GM21447 (cell line): ENCODE results near the gene SLC16A9.
A peak's percentile ranks its signal among the peaks of the same experiment; 100 is the strongest.
"Not testable (repeated sequence)": the region's sequence is repeated elsewhere in the genome, so short reads cannot be mapped to it uniquely, and the experiment has no call there.

Source experiments
- ATAC-seq: cut with Tn5 transposase; IDR thresholded peaks from one replicate; pipeline ENCODE4 v1.9.1; 2021; ENCODE audit not compliant: unreplicated experiment

Gene SLC16A9

DNA sequence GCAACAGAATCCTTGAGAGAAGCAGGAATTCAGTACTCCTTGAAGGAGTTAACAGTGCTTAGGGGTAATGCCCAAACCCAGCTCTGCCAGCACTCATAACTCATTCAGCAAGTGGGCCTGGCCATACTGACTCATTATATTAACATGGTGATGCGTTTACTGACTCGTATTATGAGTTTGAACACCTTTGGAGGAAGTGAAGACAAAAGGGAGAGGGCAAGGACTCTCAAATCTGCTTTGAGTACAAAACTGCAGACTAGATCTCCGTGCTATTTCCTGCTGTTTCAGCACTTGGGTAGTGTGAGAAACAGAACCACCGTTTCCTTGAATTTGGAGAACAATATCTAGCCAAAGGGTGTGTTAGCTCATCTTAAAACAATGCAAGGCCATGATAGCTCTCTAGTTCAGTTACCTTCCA lies 30.8 kb downstream of the SLC16A9 start:
- peak; percentile 52 for ATAC-seq

DNA sequence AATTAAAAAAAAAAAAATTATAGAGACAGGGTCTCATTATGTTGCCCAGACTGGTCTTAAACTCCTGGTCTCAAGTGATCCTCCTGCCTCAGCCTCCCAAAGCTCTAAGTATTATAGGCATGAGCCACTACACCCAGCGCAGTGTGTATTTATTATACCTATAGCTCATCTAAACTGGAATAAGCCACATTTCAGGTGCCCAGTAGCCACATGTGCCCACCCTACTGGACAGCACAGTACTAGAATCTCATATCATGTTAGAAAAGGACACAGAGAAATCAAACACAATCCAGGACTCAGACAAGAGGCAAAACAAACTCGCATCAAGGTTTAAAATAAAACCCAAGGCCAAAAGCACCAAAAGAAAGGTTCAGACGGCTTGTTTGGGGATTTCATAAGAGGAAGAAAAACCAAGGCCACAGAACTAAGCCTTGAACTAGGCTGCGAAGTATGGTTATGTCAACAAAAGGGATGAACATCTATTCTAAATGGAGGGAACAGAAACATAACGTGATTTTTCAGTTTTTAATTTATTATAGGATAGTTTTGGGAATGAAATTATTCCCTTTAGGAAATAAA lies 32.3 kb downstream of the SLC16A9 start:
- no peak for ATAC-seq

DNA sequence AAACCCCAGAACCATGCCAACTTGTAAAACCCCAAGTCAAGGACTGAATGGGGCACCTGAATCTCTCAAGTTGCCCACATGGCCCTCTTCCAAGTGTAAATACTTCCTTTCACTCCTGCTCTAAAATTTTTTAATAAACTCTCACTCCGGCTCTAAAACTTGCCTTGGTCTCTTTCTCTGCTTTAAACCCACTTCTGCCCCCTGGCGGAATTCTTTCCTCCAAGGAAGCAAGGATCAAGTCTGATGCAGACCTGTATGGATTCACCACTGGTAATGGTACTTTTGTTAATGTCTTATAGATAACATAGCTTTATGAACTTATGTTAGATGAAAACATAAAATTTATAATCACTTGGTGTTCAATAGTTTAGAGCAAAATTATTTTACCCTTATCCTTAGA lies 33.8 kb downstream of the SLC16A9 start:
- ATAC-seq = no peak

DNA sequence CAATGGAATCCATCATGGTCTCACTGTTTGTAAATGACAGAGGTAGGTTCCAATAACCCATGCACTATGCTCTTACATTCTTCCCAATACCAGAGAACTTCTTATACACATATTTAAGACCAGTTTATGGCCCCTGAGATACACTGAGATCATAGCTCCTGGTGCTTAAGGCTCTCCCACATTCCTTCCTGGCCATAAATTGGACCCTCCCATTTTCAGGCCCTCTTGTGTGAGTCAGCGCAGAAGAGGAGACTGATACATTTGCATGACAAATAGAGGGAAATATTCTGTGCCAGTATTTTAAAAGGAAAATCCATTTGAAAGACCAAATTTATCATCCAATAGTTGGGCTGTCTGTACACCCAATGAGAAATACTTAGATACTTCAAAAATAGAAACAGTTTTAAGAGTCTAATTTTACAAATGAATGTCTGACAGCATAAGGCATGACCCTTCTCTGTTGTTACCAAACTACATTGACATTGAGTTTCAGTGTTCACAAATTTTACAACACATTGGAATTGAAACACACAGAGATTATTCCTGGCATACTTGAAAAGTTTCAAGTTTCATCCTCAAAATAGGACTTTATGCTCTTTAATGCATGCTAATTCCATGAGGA lies 35.3 kb downstream of the SLC16A9 start:
- no peak for ATAC-seq

DNA sequence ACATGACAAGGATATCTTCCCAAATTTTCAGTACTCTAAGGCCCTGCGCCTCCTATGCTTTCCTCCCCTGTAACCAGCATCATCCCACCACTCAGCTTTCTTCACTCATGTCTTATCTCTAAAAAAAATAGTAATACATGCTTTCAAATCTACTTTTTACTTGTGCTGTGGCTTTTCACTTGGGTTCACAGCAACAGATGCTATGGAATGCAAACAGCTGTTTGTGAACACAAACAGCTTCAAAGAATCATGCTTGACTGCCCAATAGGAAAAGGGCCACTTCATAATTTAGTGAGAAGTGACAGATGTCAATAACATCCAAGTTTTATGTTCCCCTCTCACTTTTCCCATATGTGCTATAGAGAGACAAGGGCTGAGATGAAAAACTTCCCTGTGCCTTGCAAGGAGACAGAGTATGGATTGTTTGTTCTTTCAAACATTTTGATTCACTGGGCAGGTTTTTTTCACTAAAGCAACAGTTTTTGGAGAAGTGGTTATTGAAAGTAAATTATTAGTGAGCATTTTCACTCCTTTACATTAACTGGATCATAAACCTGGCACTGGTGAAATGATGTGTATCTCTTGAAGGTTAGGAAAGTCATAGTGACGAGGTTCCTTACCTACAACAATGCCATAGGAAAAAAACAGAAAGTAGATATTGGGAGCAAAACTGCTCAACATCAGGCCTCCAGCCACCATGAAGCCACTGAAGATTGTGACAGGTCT lies 37.3 kb downstream of the SLC16A9 start:
- peak; percentile 72 for ATAC-seq

DNA sequence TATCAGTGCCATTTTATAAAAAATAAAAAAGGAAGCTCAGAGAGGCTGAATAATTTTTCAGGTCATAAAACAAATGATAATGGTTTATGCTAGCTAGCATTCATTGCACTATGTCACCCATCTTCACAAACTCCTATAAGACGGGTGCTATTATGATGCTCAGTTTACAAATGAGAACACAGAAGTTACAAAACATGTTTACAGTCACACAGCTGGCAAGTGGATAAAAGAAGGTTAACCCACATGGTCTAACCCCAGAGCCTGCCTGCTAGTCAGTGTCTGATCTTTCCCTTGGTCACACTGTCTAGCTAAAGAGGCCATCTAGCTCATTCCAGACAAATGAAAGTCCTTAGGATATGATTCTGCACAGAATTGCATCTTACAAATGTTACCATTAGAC lies 39.4 kb downstream of the SLC16A9 start:
- no peak for ATAC-seq

DNA sequence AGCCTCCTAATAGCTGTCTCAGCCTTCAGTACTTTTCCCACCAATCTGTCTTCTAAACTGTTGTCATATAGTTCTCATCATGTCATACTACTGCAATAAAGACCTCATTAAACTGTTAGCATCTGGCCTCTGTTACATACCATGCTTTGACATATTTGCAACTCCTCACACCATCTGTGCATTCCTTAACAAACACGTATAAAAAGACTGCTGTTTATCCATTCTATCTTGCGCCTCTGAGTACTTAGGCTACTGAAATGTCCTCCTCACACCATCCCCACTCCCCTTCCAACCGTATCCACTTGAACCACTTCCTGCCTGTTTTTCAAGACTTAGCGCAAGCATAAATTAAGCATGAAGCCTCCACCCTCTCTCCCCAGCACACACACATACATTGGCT lies 41.6 kb downstream of the SLC16A9 start:
- no peak for ATAC-seq

DNA sequence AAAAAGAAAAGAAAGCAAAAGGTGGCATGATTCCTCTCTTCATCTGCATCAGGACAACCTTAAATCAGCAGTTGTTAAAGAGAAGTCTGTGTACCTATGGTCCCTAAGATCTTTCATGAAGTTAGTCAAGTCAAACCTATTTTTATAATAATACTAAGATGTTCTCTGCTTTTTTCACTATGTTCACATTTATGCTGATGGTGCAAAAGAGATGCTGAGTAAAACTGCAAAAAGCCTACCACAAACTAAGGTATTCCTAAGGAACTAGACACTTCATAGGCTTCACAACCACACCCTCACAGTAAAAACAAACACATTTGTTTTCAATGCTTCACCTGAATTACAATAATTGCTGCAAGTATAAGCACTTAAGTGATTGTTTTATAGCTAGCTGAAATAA lies 43.3 kb downstream of the SLC16A9 start:
- no peak for ATAC-seq

DNA sequence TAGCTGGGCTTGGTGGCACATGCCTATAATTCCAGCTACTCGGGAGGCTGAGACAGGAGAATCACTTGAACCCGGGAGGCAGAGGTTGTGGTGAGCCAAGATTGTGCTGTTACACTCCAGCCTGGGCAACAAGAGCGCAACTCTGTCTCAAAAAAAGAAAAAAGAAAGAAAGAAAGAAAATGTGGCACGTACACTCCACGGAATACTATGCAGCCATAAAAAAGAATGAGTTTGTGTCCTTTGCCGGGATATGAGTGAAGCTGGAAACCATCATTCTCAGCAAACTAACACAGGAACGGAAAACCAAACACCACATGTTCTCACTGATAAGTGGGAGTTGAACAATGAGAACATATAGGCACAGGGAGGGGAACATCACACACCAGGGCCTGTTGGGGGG lies 46.4 kb downstream of the SLC16A9 start:
- not testable (repeated sequence) for ATAC-seq

DNA sequence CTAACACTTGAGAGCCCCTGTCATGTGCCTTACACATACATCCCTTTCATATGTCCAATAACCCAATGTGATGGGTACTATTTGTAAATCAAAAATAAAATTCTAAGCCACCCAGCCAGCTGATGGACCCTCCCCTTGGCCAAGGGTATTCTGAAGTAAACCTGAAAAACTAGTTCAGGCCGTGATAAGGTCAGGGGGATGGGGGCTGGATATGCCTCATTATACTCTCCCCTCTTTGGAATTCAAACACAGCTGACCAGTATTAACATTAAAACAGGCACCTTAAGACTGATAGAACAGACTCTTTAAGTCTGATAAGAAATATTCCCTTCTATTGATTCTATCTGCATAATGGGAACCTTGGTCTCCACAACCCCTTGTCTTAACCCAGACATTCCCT lies 51.9 kb downstream of the SLC16A9 start:
- no peak for ATAC-seq

DNA sequence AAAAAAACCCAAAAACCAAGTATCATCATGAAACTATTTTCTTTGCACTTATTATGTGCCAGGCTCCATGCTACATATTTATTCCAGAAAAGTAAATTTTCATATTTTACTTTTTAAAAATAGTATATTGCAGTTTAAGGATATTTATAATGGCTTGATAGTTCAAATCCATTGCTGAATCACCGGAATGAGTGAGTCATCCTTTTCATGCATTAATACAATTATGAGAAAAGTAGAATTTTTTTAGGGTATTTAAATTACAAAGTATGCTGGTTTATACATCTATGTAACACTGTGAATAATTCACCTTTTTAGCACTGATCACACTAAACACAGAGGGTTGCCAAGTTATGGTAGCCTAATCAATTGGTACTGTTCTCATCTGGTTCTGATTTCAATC lies 54.3 kb downstream of the SLC16A9 start:
- ATAC-seq = no peak

DNA sequence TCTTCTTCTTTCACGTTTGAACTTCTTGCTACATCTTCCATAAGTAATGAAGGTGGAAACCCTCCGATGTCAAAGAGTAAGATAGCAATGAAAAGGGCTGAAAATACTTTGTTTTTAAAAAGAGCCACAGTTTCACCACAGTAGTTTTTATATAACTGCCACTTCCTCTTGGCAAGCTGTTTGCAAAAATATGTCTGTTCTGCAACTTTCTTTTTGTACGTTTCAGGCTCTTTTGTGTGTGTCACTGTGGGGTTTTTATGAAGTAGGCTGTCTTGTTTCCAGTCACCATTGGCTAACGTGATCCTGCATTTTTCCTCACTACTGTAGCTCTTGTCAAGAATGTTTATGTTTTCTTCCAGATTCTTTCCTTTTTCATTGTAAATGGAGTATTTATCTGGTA lies 55.6 kb downstream of the SLC16A9 start:
- no peak for ATAC-seq

DNA sequence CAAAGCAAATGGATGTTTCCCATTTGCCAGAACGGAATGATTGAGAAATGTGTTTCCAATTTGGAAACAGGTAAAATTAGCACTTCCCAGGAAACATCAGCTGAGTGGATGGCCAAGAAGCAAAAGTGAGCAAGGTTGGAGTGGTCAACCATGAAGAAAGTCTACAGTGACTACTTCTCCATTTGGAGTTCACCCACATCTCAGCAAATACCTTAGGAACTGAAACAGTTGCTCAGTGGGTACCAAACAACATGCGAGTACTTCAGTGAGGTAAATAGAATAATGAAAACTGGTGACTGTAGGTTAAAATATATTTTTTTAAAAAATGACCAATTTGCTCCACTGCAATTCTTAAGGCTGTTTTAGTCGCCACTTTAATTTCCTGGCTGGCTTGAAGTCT lies 57.7 kb downstream of the SLC16A9 start:
- ATAC-seq = no peak

DNA sequence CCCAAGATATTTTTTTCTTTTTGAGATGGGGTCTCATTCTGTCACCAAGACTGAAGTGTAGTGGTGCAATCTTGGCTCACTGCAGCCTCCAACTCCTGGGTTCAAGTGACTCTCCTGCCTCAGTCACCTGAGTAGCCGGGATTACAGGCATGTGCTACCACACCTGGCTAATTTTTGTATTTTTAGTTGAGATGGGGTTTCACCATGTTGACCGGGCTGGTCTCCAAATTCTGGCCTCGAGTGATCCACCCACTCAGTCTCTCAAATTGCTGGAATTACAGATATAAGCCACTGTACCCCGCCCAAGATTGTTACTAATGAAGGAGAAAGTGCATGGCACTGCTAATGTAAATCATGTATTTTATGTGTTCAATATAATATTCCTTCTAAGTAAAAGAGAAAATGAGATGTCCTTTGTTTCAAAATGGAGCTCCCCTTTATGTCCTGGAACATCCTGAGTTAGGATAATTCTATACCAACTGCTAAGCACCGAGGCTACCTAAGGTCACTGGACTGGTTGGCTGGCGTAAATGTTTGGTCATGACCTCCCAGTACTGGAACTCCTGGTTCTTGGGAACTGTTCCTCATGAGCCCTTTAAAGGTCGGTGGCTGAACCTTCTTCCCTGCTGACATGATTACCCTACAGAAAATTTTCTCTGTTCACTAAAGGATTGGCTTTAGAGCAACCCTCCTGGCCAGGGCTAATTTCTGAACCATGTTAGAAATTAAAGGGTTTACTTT lies 59.9 kb downstream of the SLC16A9 start:
- ATAC-seq = no peak

DNA sequence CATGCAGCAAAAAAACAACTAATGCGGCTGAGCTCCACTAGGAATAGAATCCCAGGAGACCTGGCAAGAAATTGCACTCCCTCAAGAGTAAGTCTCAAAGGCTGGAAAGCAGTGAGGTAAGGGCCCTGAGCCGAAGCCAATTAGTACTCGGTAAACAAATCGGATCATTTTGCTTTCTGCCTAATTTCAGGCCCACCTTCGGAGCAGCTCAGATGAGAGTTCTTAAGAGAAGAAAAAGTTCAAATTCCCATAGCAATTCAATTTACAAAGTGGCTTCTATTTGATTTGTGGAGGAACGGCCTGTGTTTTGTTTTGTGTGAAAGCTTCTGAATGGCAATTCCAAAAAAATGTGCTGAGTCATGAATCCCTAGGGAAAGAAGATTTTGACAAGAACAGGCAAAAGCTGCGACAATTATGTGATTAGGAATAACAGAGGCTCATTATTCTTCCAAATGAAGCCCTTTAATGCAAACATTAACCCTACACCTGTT lies 60.9 kb downstream of the SLC16A9 start:
- no peak for ATAC-seq

DNA sequence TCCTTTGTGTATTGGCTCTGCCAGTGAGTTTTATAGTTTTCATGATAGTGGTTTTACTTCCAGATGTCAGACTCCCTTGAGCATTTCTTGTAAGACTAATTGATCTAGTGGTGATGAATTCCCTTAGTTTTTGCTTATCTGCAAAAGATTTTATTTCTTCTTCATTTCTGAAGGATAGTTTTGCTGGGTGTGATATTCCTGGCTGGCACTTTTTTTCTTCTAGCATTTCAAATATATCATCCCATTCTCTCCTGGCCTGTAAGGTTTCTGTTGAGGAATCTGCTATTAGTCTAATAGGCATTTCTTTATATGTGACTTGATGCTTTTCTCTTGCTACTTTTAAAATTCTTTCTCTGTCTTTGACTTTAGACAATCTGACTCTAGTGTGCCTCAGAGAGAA lies 64.8 kb downstream of the SLC16A9 start:
- ATAC-seq = no peak

DNA sequence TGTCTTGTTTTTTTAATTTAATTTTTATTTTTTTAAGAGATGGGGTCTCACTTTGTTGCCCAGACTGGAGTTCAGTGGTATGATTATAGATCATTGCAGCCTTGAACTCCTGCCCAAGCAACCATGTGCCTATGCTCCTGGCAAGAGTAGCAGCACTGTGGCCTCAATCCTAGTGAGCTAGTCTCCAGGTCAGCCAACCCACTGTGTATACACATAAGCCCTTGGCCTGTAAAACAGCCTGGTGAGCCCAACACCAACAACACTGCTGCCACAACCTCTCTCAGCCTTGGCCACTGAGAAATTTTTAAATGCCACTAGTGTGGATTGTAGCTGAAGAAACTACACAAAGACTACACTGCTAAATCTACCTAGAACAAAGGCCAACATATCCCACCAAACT lies 68.0 kb downstream of the SLC16A9 start:
- ATAC-seq = not testable (repeated sequence)

DNA sequence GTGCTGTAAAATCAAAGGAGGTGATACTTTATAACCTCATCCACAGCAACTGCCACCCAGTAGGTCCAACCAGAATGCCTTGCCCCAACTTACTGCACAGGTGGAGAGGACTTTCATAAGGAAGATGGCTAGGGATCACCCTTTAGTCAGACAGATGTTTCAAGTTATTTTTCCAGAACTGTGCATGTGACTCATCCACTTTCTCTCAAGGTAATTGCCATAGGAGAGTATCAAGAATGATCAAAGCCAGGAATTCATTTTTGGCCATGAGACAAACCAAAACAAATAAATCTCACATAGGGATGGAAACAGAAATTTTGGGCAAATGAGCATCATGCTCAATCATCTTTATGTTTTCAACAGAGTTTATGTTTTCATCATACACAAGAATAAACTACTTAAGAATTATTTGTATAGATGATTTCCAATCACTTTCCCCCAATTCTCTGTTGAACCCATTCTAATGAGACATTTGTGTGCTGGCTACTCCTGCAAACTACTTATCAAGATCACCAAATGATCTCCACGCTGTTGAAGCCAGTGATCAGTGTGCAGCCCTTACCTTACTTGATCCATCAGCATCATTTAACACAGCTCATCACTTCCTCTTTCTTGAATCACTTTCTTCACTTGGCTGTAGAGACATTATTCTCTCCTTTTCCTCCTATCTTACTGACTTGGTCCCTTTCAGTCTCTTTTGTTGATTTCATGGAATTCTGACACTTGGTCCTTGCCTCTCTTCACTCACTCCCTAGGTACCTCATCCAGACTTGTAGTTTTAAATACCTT lies 74.0 kb downstream of the SLC16A9 start:
- no peak for ATAC-seq

DNA sequence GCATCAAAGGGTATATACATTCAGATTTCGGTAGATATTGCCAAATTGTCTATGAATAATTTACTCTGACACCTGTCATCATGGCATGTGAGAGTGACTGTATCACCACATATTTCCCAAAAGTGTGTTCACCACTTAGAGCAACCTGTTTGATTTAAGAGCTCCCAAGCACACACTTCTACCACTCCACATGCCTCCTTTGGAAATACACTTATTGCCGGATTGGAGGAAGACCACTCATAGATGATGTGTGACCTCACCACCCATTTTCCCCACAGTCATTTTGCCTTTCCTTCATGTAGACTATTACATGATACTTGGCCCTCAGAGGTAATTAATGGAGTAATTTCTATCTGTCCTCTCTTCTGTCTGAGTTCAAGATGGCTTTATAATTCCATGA lies 75.5 kb downstream of the SLC16A9 start:
- no peak for ATAC-seq

DNA sequence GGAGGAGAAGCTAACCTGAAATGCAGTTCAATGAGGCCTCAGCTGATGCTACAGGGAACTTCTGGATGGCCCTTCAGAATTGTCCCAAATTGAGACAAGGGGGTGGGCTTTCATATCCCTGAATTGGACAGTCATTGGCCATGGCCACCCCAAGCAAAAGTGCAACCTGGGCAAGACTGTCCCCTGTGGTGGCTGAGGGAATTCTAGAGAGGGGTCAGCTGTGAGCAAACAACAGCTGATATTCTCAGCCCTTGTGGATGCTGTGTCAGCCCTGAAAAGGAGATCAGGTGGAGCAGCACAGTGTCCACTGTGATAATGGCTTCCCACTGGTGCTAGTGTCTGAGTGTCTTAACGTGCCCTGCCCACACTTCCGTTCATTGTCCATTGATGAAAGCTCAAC lies 76.6 kb downstream of the SLC16A9 start:
- no peak for ATAC-seq
